Activated B cell treated with CpG ODN at 0.5 μM for 24 hours (primary cell): ENCODE measurements around the gene EIF5A. TPM values are rescaled to one million over a fixed set of nuclear protein-coding genes. Genes with fewer than 3 reads are reported as not detected.
A peak's percentile ranks its signal among the peaks of the same experiment; 100 is the strongest.

Source experiments
- ATAC-seq: fragments of 200-7000 bp; cut with Tn5 transposase; one replicate; pipeline ENCODE4 v1.10.0; 2021; ENCODE audit warnings: low read depth, mild to moderate bottlenecking, moderate library complexity
- CTCF ChIA-PET: fragments of 350-600 bp; sonication (Branson Sonifier 250); formaldehyde crosslinking; loops from one replicate; lab custom pipeline; 2021; ENCODE audit warnings: antibody characterized with exemption; lab: Charles Lee
- POLR2A ChIA-PET: fragments of 350-600 bp; sonication (Branson Sonifier 250); formaldehyde crosslinking; loops from one replicate; lab custom pipeline; 2021; ENCODE audit warnings: antibody characterized with exemption; lab: Charles Lee
- DNase-seq: peaks from one replicate; pipeline ENCODE4 v3.0.0; 2022
- H3K27ac Mint-ChIP-seq: one replicate; pipeline ENCODE4 v1.8.0; 2020; ENCODE audit warnings: mixed read lengths
- H3K27me3 Mint-ChIP-seq: one replicate; pipeline ENCODE4 v1.8.0; 2021; ENCODE audit warnings: mixed read lengths
- H3K36me3 Mint-ChIP-seq: one replicate; pipeline ENCODE4 v1.8.0; 2021; ENCODE audit warnings: low read depth, mixed read lengths
- H3K4me1 Mint-ChIP-seq: one replicate; pipeline ENCODE4 v1.8.0; 2021; ENCODE audit warnings: mixed read lengths
- H3K4me3 Mint-ChIP-seq: one replicate; pipeline ENCODE4 v1.8.0; 2020; ENCODE audit warnings: mild to moderate bottlenecking, mixed read lengths
- H3K9me3 Mint-ChIP-seq: one replicate; pipeline ENCODE4 v1.8.0; 2020; ENCODE audit warnings: mixed read lengths
- CTCF ChIP-seq: fragments of 200-600 bp; IDR thresholded peaks from one replicate; pipeline ENCODE4 v1.8.0; 2022; ENCODE audit warnings: antibody characterized with exemption, mild to moderate bottlenecking
- intact Hi-C: fragments of 100-400 bp; cut with micrococcal nuclease; formaldehyde crosslinking; loops from one replicate; pipeline ENCODE4 v1.15.1; 2024
- total RNA-seq: library from RNA; stranded (reverse); gene quantifications from 2 replicates; pipeline ENCODE4 v1.2.3, GENCODE V29; 2022

The EIF5A gene
- total RNA-seq: 656 and 664 TPM in 2 replicates

GRCh38 chr17:7306911-7307685 lies at the start of gene EIF5A:
Gene EIF5A (plus strand): TSS chr17:7307628. CDS start chr17:7309636, 2,008 bp downstream.
- peak within 1 kb of the TSS; percentile 96 for H3K4me3 Mint-ChIP-seq
- no peak for TF ChIP-seq CTCF

GRCh38 chr17:7258731-7259554 lies 48.5 kb upstream of the EIF5A start:
- DNase-seq: no peak
- peaks cover 44% of the 10 kb centered on the region for H3K36me3 Mint-ChIP-seq
- peaks cover 30% of the 10 kb centered on the region for H3K4me1 Mint-ChIP-seq
- CTCF ChIA-PET: interaction anchor here (0.6 kb wide), 1 partner anchor 45 kb away, joined by 3 read pairs; no protein-coding TSS in a partner anchor
- no peak overlapping the region for H3K4me3 Mint-ChIP-seq
- intact Hi-C loops: no loop called here
- peaks cover 10% of the 10 kb centered on the region for H3K27me3 Mint-ChIP-seq
- H3K9me3 Mint-ChIP-seq: no peaks in the 10 kb centered on the region
- ATAC-seq: no peak
- H3K27ac Mint-ChIP-seq: no peak overlapping the region
- POLR2A ChIA-PET: interaction anchor here (0.6 to 1.2 kb wide), 3 partner anchors 8 to 50 kb away, joined by 4 read pairs; partner anchors contain the start of gene CTDNEP1
- no peak for TF ChIP-seq CTCF

More at GRCh38 chr17:7306911-7307685, at the start of gene EIF5A:
- POLR2A ChIA-PET: interaction anchor here (0.6 to 3.0 kb wide), 7 partner anchors 11 to 380 kb away, joined by 3 to 13 read pairs (median 3); partner anchors contain the start of genes ACAP1 and TP53
- Mint-ChIP-seq H3K9me3 (no peaks in the 10 kb centered on the region), H3K36me3 (peaks cover 48% of the 10 kb centered on the region), H3K27ac (peak within 1 kb of the TSS; percentile 99), H3K4me1 (peaks cover 38% of the 10 kb centered on the region), H3K27me3 (no peaks in the 10 kb centered on the region)
- intact Hi-C loops: loop anchor here (1.0 to 2.0 kb wide), 13 partner anchors 8 to 380 kb away; partner anchors contain the start of genes ELP5, GABARAP, GPS2 and NEURL4
- DNase-seq (peak; percentile 98), ATAC-seq (peak; percentile 72)
- CTCF ChIA-PET: interaction anchor here (2.0 kb wide), 1 partner anchor 11 kb away, joined by 11 read pairs; no protein-coding TSS in a partner anchor

- no peak overlapping the region for H3K27ac Mint-ChIP-seq
- CTCF ChIA-PET: interaction anchor here (0.6 kb wide), 1 partner anchor 45 kb away, joined by 3 read pairs; no protein-coding TSS in a partner anchor
- intact Hi-C loops: no loop called here
- DNase-seq: no peak
- POLR2A ChIA-PET: interaction anchor here (0.5 to 1.2 kb wide), 4 partner anchors 8 to 50 kb away, joined by 3 to 4 read pairs (median 4); partner anchors contain the start of gene CTDNEP1
- H3K4me1 Mint-ChIP-seq: peaks cover 29% of the 10 kb centered on the region
- no peak for ATAC-seq
- TF ChIP-seq CTCF: no peak
- H3K36me3 Mint-ChIP-seq: peaks cover 39% of the 10 kb centered on the region
- peaks cover 11% of the 10 kb centered on the region for H3K27me3 Mint-ChIP-seq
- no peaks in the 10 kb centered on the region for H3K9me3 Mint-ChIP-seq
- no peak overlapping the region for H3K4me3 Mint-ChIP-seq
These were observed 47.9 kb upstream of the EIF5A start for GRCh38 chr17:7259555-7259889.

GRCh38 chr17:7260151-7260550 lies 47.3 kb upstream of the EIF5A start:
- CTCF ChIA-PET: no interaction called here
- POLR2A ChIA-PET: interaction anchor here (0.5 to 1.2 kb wide), 3 partner anchors 9 to 361 kb away, joined by 3 to 4 read pairs (median 4); partner anchors contain the start of gene CTDNEP1
- DNase-seq (no peak), ATAC-seq (no peak)
- peaks cover 29% of the 10 kb centered on the region for H3K4me1 Mint-ChIP-seq
- no peaks in the 10 kb centered on the region for H3K9me3 Mint-ChIP-seq
- peak overlapping the region; percentile 50 for H3K27ac Mint-ChIP-seq
- no peak for TF ChIP-seq CTCF
- intact Hi-C loops: loop anchor here (5.0 kb wide), 1 partner anchor 37 kb away; no protein-coding TSS in a partner anchor
- H3K36me3 Mint-ChIP-seq: peaks cover 34% of the 10 kb centered on the region
- peaks cover 11% of the 10 kb centered on the region for H3K27me3 Mint-ChIP-seq
- H3K4me3 Mint-ChIP-seq: peak overlapping the region; percentile 77
